Astrocyte (in vitro differentiated cells and primary cell): Measurements from ENCODE around the gene AHDC1. TPM values are rescaled to one million over a fixed set of nuclear protein-coding genes. Genes with fewer than 3 reads are reported as not detected.

Experiments
- DNase-seq: peaks from one replicate; pipeline ENCODE4 v3.0.0-alpha.2; 2010; ENCODE audit warnings: low read depth
- FAIRE-seq: peaks from 2 replicates; lab custom pipeline; 2011; peaks lifted over from hg19 to GRCh38; lab: Jason Lieb, UNC
- H2AFZ ChIP-seq: 2 replicates; pipeline ENCODE4 v1.6.0; 2012; ENCODE audit warnings: low read depth, low read length, inconsistent platforms
- H3K27ac ChIP-seq: 2 replicates; pipeline ENCODE4 v1.5.1; 2011; ENCODE audit warnings: low read depth, low read length, inconsistent platforms
- H3K27me3 ChIP-seq: 2 replicates; pipeline ENCODE4 v1.6.0; 2011; ENCODE audit warnings: low read length, inconsistent platforms; ENCODE audit not compliant: insufficient read depth
- H3K36me3 ChIP-seq: 2 replicates; pipeline ENCODE4 v1.5.1; 2011; ENCODE audit warnings: low read length, inconsistent platforms; ENCODE audit not compliant: insufficient read depth
- H3K4me1 ChIP-seq: 2 replicates; pipeline ENCODE4 v1.5.1; 2011; ENCODE audit warnings: low read length, inconsistent platforms; ENCODE audit not compliant: insufficient read depth
- H3K4me2 ChIP-seq: 2 replicates; pipeline ENCODE4 v1.6.0; 2012; ENCODE audit warnings: low read length, inconsistent platforms
- H3K4me3 ChIP-seq: 2 replicates; pipeline ENCODE4 v1.5.1; 2011; ENCODE audit warnings: low read depth, mild to moderate bottlenecking, low read length, inconsistent platforms; ENCODE audit not compliant: insufficient read depth
- H3K79me2 ChIP-seq: 2 replicates; pipeline ENCODE4 v1.6.0; 2012; ENCODE audit warnings: mild to moderate bottlenecking, low read length, inconsistent platforms; ENCODE audit not compliant: insufficient read depth
- H3K9ac ChIP-seq: 2 replicates; pipeline ENCODE4 v1.6.0; 2012; ENCODE audit warnings: mild to moderate bottlenecking, low read length, inconsistent platforms
- H3K9me3 ChIP-seq: 2 replicates; pipeline ENCODE4 v1.5.1; 2012; ENCODE audit warnings: low read depth, mild to moderate bottlenecking, low read length, inconsistent platforms; ENCODE audit not compliant: insufficient read depth
- H4K20me1 ChIP-seq: 2 replicates; pipeline ENCODE4 v1.6.0; 2012; ENCODE audit warnings: low read length, inconsistent platforms; ENCODE audit not compliant: insufficient read depth
- H3K27ac Mint-ChIP-seq: one replicate; pipeline ENCODE4 v1.8.0; 2021; ENCODE audit warnings: mild to moderate bottlenecking, mixed read lengths; ENCODE audit not compliant: unreplicated experiment
- H3K27me3 Mint-ChIP-seq: one replicate; pipeline ENCODE4 v1.8.0; 2021; ENCODE audit warnings: low read depth, mixed read lengths; ENCODE audit not compliant: unreplicated experiment
- H3K36me3 Mint-ChIP-seq: one replicate; pipeline ENCODE4 v1.8.0; 2021; ENCODE audit warnings: low read depth, mixed read lengths; ENCODE audit not compliant: unreplicated experiment
- H3K4me1 Mint-ChIP-seq: one replicate; pipeline ENCODE4 v1.8.0; 2021; ENCODE audit warnings: low read depth, mixed read lengths; ENCODE audit not compliant: unreplicated experiment
- H3K4me3 Mint-ChIP-seq: one replicate; pipeline ENCODE4 v1.8.0; 2021; ENCODE audit warnings: mild to moderate bottlenecking, moderate library complexity, mixed read lengths; ENCODE audit not compliant: unreplicated experiment
- H3K9me3 Mint-ChIP-seq: one replicate; pipeline ENCODE4 v1.8.0; 2021; ENCODE audit warnings: mild to moderate bottlenecking, mixed read lengths; ENCODE audit not compliant: unreplicated experiment
- EZH2 ChIP-seq: IDR thresholded peaks from 2 replicates; pipeline ENCODE4 v1.6.1; 2012; ENCODE audit warnings: mild to moderate bottlenecking, low read length, inconsistent platforms; ENCODE audit not compliant: insufficient read depth
- total RNA-seq: library from RNA; stranded (reverse); gene quantifications from 2 replicates; pipeline ENCODE4 v1.2.1, GENCODE V29; 2021
- TF ChIP-seq, protein P1 (sequence below): IDR thresholded peaks from 2 replicates; pipeline ENCODE4 v1.5.1; 2011; ENCODE audit warnings: low read depth, mild to moderate bottlenecking, inconsistent platforms, low read length, moderate library complexity; ENCODE audit not compliant: insufficient read depth

AHDC1 gene
- total RNA-seq, 1 donor from 2014 or later = 75.7 TPM

DNA sequence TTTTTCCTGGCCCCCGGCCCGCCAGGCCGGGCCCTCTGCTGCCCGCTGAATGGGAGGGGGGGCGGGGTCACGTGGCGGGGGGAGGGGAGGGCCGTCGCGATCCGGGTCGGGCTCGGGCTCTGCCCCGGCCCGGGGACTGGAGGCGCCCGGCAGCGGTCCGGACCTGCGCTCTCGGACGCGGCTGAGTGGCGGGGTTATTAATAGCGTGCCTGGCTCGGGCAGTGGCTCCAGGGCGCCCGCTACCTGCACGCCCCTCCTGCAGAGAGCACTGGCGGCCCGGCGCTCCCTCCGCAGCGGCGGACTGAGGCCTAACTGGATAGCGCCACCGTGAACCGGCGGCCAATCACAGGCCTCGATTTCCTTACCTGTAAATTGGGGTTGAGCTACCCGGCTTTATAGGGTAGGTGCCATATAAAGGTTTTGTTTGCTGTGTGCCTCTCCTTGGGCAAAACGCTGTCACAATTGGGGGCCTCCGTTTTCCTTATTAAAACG lies 28.1 kb downstream of the AHDC1 start:
- Histone ChIP-seq H3K27ac (peak overlapping the region; percentile 37), H3K27me3 (no peaks in the 10 kb centered on the region), H4K20me1 (peaks cover 81% of the 10 kb centered on the region), H3K9me3 (no peaks in the 10 kb centered on the region), H3K9ac (peak overlapping the region; percentile 58), H2AFZ (peak overlapping the region; percentile 16), H3K4me2 (peak overlapping the region; percentile 82), H3K4me1 (peaks cover 51% of the 10 kb centered on the region), H3K79me2 (peaks cover 73% of the 10 kb centered on the region), H3K36me3 (no peaks in the 10 kb centered on the region), H3K4me3 (peak overlapping the region; percentile 48)
- DNase-seq (no peak), FAIRE-seq (no peak)
- Mint-ChIP-seq H3K4me3 (no peak overlapping the region), H3K9me3 (no peaks in the 10 kb centered on the region), H3K27ac (no peak overlapping the region), H3K27me3 (no peaks in the 10 kb centered on the region), H3K36me3 (peaks cover 4% of the 10 kb centered on the region), H3K4me1 (peaks cover 55% of the 10 kb centered on the region)
- no peak for TF ChIP-seq EZH2
- TF ChIP-seq, protein P1, sequence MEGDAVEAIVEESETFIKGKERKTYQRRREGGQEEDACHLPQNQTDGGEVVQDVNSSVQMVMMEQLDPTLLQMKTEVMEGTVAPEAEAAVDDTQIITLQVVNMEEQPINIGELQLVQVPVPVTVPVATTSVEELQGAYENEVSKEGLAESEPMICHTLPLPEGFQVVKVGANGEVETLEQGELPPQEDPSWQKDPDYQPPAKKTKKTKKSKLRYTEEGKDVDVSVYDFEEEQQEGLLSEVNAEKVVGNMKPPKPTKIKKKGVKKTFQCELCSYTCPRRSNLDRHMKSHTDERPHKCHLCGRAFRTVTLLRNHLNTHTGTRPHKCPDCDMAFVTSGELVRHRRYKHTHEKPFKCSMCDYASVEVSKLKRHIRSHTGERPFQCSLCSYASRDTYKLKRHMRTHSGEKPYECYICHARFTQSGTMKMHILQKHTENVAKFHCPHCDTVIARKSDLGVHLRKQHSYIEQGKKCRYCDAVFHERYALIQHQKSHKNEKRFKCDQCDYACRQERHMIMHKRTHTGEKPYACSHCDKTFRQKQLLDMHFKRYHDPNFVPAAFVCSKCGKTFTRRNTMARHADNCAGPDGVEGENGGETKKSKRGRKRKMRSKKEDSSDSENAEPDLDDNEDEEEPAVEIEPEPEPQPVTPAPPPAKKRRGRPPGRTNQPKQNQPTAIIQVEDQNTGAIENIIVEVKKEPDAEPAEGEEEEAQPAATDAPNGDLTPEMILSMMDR = no peak

DNA sequence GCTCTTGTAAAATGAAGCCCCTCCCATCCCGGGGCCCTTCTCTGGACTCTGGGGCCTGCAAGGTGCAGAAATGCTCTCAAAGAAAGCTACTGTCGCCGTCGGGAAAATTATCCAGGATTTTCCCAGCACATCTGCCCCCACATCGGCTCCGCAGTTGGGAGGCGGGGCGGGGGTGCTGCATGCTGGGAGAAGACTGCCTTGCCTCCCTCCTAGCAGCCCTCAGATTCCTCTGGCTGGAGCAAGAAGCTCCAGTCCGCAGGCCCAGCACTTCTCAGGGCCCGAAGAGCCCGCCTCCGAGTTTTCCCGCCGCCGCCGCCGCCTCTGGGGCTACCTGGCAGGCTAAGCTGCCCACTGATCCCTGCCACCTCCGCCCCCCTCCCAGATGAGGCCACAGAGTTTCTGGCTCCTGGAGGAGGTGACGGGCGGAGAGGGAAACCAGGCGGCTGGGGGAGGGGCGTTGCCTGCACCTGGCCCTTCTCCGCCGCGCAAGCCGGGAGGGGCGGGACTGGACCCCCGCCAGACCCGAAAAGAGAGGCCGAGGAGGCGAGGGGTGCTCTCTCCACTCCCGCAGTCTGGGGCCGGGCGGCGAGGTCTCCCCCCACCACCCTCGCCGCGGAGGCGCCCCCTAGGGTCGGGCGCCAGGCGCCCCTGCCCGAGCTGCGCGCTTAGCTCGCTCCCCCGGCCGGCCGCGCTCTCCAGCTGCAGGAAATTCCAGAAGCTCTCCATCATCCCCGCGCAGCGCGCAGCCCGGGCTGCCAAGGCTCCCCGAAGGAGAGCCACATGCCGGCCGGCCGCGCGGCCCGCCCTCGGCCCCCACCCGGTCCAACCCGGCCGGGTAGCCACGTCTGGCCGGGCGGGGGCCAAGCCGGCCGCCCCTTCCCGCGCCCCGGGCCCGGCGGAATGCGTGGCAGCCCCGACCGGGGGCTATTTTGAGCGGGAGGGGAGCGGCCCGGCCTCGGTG lies 28.8 kb downstream of the AHDC1 start:
- TF ChIP-seq, protein P1 = no peak
- TF ChIP-seq EZH2 = no peak
- Histone ChIP-seq H3K79me2 (peaks cover 76% of the 10 kb centered on the region), H3K27me3 (no peaks in the 10 kb centered on the region), H2AFZ (no peak overlapping the region), H3K9ac (peak overlapping the region; percentile 58), H3K4me2 (peak overlapping the region; percentile 82), H3K4me1 (peaks cover 52% of the 10 kb centered on the region), H3K27ac (peak overlapping the region; percentile 24), H4K20me1 (peaks cover 82% of the 10 kb centered on the region), H3K9me3 (no peaks in the 10 kb centered on the region), H3K36me3 (no peaks in the 10 kb centered on the region), H3K4me3 (peak overlapping the region; percentile 38)
- H3K9me3 Mint-ChIP-seq = no peaks in the 10 kb centered on the region
- DNase-seq = peak; percentile 75
- no peak for FAIRE-seq
- peaks cover under 1% of the 10 kb centered on the region for H3K36me3 Mint-ChIP-seq
- no peaks in the 10 kb centered on the region for H3K27me3 Mint-ChIP-seq
- H3K4me3 Mint-ChIP-seq = peak overlapping the region; percentile 27
- H3K4me1 Mint-ChIP-seq = peaks cover 60% of the 10 kb centered on the region
- H3K27ac Mint-ChIP-seq = peak overlapping the region; percentile 12
